K562 (cell line): ENCODE data around the gene AJM1. TPM values are rescaled to one million over a fixed set of nuclear protein-coding genes. Genes with fewer than 3 reads are reported as not detected.

Experiments used
- HDAC3 ChIP-seq: fragments of 450-650 bp; IDR thresholded peaks from 2 replicates; pipeline ENCODE4 v1.6.1; 2018; ENCODE audit warnings: borderline replicate concordance, mild to moderate bottlenecking, moderate library complexity; ENCODE audit not compliant: partially characterized antibody
- MTA3 ChIP-seq: fragments of 450-650 bp; formaldehyde crosslinking; IDR thresholded peaks from 2 replicates; pipeline ENCODE4 v1.6.1; 2017; ENCODE audit warnings: mild to moderate bottlenecking, borderline replicate concordance
- MYBL2 ChIP-seq, 2 experiments: fragments of 450-650 bp in 1 of 2; sonication (generic) in 1 of 2; formaldehyde crosslinking in 1 of 2; IDR thresholded peaks; 2 replicates each; pipeline versions ENCODE4 v1.6.1 to v1.8.1; 2017 to 2022; ENCODE audit warnings: borderline replicate concordance in 1 of 2, inconsistent platforms in 1 of 2, low read depth in 1 of 2, mild to moderate bottlenecking in 1 of 2, missing genetic modification reagents in 1 of 2, moderate library complexity in 1 of 2
- POLR3G ChIP-seq: IDR thresholded peaks from 2 replicates; pipeline ENCODE4 v1.6.1; 2011; ENCODE audit not compliant: insufficient read length, insufficient replicate concordance; ENCODE audit errors: extremely low read depth
- PTRF ChIP-seq: fragments of 450-650 bp; IDR thresholded peaks from 2 replicates; pipeline ENCODE4 v1.6.1; 2016; ENCODE audit warnings: mild to moderate bottlenecking, missing genetic modification characterization, missing compliant biosample characterization
- SNRNP70 ChIP-seq: fragments of 200-400 bp; formaldehyde crosslinking; optimal IDR thresholded peaks from 2 replicates; pipeline ENCODE3; 2017; ENCODE audit warnings: low read depth, low read length
- ZBTB1 ChIP-seq: sonication (generic); formaldehyde crosslinking; IDR thresholded peaks from 2 replicates; pipeline ENCODE4 v1.8.1; 2023; ENCODE audit warnings: missing genetic modification reagents, low read depth, mild to moderate bottlenecking, borderline replicate concordance
- ZNF217 ChIP-seq: sonication (generic); formaldehyde crosslinking; IDR thresholded peaks from 2 replicates; pipeline ENCODE4 v1.8.0; 2022; ENCODE audit warnings: mild to moderate bottlenecking, missing genetic modification reagents
- ZNF224 ChIP-seq: sonication (generic); formaldehyde crosslinking; IDR thresholded peaks from 2 replicates; pipeline ENCODE4 v1.8.0; 2022; ENCODE audit warnings: mild to moderate bottlenecking, missing genetic modification reagents
- ZNF644 ChIP-seq: fragments of 200-800 bp; sonication (Bioruptor generic); IDR thresholded peaks from 2 replicates; pipeline ENCODE4 v1.6.1; 2016; ENCODE audit warnings: low read depth, missing genetic modification characterization, missing compliant biosample characterization
- ZNF766 ChIP-seq: fragments of 200-800 bp; sonication (Bioruptor generic); conservative IDR thresholded peaks from 2 replicates; pipeline ENCODE4 v1.6.1; 2016; ENCODE audit warnings: missing genetic modification characterization, missing compliant biosample characterization
- polyA plus RNA-seq, 8 experiments: library from polyadenylated mRNA; depleted of rRNA in 4 of 8; stranded (reverse) in 5 of 8; unstranded in 3 of 8; fragments of >200 nt; fragmentation: Nextera tagmentation in 2 of 8; fragmentation: Illumina TruSeq in 1 of 8; extraction: Ambion mirVana in 2 of 8; extraction: Trizol in 1 of 8; gene quantifications; 2 replicates each; pipeline versions ENCODE4 v1.2.1 to v1.2.3, GENCODE V29; 2011 to 2014; ENCODE audit warnings: inconsistent platforms in 1 of 8, missing spikeins in 1 of 8
- total RNA-seq, 7 experiments: library from RNA; depleted of rRNA in 6 of 7; stranded (reverse); fragments of >200 nt in 6 of 7; fragmentation: Illumina TruSeq in 2 of 7; extraction: Trizol in 2 of 7; gene quantifications; 2 replicates each; pipeline versions ENCODE4 v1.2.1 to v1.2.3, GENCODE V29; 2011 to 2021; ENCODE audit warnings: low replicate concordance in 1 of 7
- TF ChIP-seq, protein P1 (sequence below), 2 experiments: fragments of 450-650 bp in 1 of 2; sonication (generic) in 1 of 2; formaldehyde crosslinking in 1 of 2; IDR thresholded peaks; 2 replicates each; pipeline versions ENCODE4 v1.7.1 to v1.9.0; 2016 to 2022; ENCODE audit warnings: inconsistent platforms in 1 of 2, mild to moderate bottlenecking in 1 of 2, missing genetic modification reagents in 1 of 2
- TF ChIP-seq, protein P2 (sequence below): fragments of 200-400 bp; formaldehyde crosslinking; IDR thresholded peaks from 2 replicates; pipeline ENCODE4 v1.6.1; 2017; ENCODE audit warnings: mild to moderate bottlenecking, low read depth, low read length, moderate library complexity
- TF ChIP-seq, protein P3 (sequence below): fragments of 200-800 bp; sonication (Bioruptor generic); IDR thresholded peaks from 2 replicates; pipeline ENCODE4 v1.6.1; 2017; ENCODE audit warnings: missing genetic modification characterization, missing compliant biosample characterization

AJM1 gene
- total and polyA plus RNA-seq, 9 of the 15 experiments (the other 6 are each of a cell fraction or from before 2014, with no cell fraction given), result 0.01 to 3.7 (median 0.65) TPM; not detected in 1

DNA sequence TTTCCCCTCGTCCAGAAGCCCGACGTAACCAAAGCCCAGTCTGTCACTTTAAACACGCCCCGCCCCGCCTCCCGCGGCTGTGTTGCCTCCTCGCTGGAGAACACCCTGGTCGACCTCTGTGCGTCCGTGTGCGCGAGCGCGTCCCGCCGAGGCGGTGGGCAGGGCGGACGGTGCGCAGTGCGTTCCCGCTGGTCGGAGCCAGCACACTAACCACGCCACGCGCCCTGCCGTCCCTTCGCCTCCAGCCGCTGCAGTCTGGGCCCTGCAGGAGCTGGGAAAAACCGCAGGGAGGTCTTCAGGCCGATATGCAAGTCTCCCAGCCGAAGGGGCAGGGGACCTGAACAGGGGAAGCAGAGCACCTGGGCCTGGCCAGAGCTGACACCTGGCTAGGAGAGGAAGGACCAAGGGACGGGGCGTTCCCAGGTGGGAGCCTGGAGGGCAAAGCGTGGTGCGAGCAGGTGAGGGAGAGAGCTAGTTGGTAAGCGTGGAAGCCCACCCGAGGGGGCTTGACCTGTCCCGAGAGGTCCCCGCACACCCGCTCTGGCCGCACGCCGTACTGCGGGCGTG lies 5.6 kb downstream of the AJM1 start (continued):
- TF ChIP-seq ZNF217 (no peak), ZNF644 (no peak), POLR3G (no peak), HDAC3 (no peak), PTRF (tag) (no peak), ZNF224 (CRISPR knock-in tag) (peak; percentile 59; the same call in 1 of the 2 replicates), ZBTB1 (CRISPR knock-in tag) (no peak), MYBL2 (IDR thresholded peaks at IDR 0.05; ENCODE audit: low read depth) (no peak), MYBL2 (CRISPR knock-in tag; IDR thresholded peaks at IDR 0.05; ENCODE audit: borderline replicate concordance) (no peak), ZNF766 (no peak), MTA3 (peak; percentile 76; the same call in 1 of the 2 replicates), SNRNP70 (no peak)
- TF ChIP-seq, protein P1, sequence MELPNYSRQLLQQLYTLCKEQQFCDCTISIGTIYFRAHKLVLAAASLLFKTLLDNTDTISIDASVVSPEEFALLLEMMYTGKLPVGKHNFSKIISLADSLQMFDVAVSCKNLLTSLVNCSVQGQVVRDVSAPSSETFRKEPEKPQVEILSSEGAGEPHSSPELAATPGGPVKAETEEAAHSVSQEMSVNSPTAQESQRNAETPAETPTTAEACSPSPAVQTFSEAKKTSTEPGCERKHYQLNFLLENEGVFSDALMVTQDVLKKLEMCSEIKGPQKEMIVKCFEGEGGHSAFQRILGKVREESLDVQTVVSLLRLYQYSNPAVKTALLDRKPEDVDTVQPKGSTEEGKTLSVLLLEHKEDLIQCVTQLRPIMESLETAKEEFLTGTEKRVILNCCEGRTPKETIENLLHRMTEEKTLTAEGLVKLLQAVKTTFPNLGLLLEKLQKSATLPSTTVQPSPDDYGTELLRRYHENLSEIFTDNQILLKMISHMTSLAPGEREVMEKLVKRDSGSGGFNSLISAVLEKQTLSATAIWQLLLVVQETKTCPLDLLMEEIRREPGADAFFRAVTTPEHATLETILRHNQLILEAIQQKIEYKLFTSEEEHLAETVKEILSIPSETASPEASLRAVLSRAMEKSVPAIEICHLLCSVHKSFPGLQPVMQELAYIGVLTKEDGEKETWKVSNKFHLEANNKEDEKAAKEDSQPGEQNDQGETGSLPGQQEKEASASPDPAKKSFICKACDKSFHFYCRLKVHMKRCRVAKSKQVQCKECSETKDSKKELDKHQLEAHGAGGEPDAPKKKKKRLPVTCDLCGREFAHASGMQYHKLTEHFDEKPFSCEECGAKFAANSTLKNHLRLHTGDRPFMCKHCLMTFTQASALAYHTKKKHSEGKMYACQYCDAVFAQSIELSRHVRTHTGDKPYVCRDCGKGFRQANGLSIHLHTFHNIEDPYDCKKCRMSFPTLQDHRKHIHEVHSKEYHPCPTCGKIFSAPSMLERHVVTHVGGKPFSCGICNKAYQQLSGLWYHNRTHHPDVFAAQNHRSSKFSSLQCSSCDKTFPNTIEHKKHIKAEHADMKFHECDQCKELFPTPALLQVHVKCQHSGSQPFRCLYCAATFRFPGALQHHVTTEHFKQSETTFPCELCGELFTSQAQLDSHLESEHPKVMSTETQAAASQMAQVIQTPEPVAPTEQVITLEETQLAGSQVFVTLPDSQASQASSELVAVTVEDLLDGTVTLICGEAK (IDR thresholded peaks at IDR 0.05), result no peak; the same call in 1 of the 2 replicates
- TF ChIP-seq, protein P1 (CRISPR knock-in tag; IDR thresholded peaks at IDR 0.05), result no peak
- TF ChIP-seq, protein P2, sequence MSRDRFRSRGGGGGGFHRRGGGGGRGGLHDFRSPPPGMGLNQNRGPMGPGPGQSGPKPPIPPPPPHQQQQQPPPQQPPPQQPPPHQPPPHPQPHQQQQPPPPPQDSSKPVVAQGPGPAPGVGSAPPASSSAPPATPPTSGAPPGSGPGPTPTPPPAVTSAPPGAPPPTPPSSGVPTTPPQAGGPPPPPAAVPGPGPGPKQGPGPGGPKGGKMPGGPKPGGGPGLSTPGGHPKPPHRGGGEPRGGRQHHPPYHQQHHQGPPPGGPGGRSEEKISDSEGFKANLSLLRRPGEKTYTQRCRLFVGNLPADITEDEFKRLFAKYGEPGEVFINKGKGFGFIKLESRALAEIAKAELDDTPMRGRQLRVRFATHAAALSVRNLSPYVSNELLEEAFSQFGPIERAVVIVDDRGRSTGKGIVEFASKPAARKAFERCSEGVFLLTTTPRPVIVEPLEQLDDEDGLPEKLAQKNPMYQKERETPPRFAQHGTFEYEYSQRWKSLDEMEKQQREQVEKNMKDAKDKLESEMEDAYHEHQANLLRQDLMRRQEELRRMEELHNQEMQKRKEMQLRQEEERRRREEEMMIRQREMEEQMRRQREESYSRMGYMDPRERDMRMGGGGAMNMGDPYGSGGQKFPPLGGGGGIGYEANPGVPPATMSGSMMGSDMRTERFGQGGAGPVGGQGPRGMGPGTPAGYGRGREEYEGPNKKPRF, result no peak
- TF ChIP-seq, protein P3, sequence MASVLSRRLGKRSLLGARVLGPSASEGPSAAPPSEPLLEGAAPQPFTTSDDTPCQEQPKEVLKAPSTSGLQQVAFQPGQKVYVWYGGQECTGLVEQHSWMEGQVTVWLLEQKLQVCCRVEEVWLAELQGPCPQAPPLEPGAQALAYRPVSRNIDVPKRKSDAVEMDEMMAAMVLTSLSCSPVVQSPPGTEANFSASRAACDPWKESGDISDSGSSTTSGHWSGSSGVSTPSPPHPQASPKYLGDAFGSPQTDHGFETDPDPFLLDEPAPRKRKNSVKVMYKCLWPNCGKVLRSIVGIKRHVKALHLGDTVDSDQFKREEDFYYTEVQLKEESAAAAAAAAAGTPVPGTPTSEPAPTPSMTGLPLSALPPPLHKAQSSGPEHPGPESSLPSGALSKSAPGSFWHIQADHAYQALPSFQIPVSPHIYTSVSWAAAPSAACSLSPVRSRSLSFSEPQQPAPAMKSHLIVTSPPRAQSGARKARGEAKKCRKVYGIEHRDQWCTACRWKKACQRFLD (CRISPR knock-in tag), result no peak
